Astrocyte of the spinal cord (primary cell): ENCODE results near the gene ABCC6.

ENCODE experiments used
- DNase-seq: peaks from one replicate; pipeline ENCODE4 v3.0.0; 2011; ENCODE audit warnings: low read depth, low spot score
- H3K4me3 ChIP-seq: 2 replicates; pipeline ENCODE4 v1.5.1; 2011; ENCODE audit warnings: low read depth, mild to moderate bottlenecking, low read length, moderate library complexity
- CTCF ChIP-seq: IDR thresholded peaks from 2 replicates; pipeline ENCODE4 v1.5.1; 2012; ENCODE audit warnings: low read depth, mild to moderate bottlenecking, low read length, inconsistent platforms
- in situ Hi-C: cut with HindIII; loops from 2 replicates; pipeline ENCODE4 v1.10.0; 2017; ENCODE audit warnings: low sequenced_read_pairs

The ABCC6 gene

GRCh38 chr16:16122264-16122663, 101.0 kb downstream of the ABCC6 start:
- no peak overlapping the region for H3K4me3 ChIP-seq
- in situ Hi-C loops: no loop called here
- no peak for TF ChIP-seq CTCF
- DNase-seq: no peak

GRCh38 chr16:16121185-16121727, 102.0 kb downstream of the ABCC6 start:
- DNase-seq: no peak
- in situ Hi-C loops: no loop called here
- no peak for TF ChIP-seq CTCF

GRCh38 chr16:16120382-16121184, 102.7 kb downstream of the ABCC6 start:
- TF ChIP-seq CTCF: no peak
- no peak for DNase-seq
- in situ Hi-C loops: no loop called here
- H3K4me3 ChIP-seq: no peak overlapping the region

More at GRCh38 chr16:16121185-16121727, 102.0 kb downstream of the ABCC6 start:
- no peak overlapping the region for H3K4me3 ChIP-seq

- no peak overlapping the region for H3K4me3 ChIP-seq
- in situ Hi-C loops: no loop called here
- no peak for DNase-seq
- TF ChIP-seq CTCF: no peak
Observed at GRCh38 chr16:16120044-16120381, 103.3 kb downstream of the ABCC6 start.

- H3K4me3 ChIP-seq: no peak overlapping the region
- no peak for TF ChIP-seq CTCF
- in situ Hi-C loops: no loop called here
- no peak for DNase-seq
Observed at GRCh38 chr16:16118337-16118736, 105.0 kb downstream of the ABCC6 start.

- DNase-seq: no peak
- no peak for TF ChIP-seq CTCF
- in situ Hi-C loops: no loop called here
- no peak overlapping the region for H3K4me3 ChIP-seq
Observed at GRCh38 chr16:16116841-16117240, 106.5 kb downstream of the ABCC6 start.
